GM21367 (cell line): Measurements from ENCODE around the gene KRTAP5-6.

Experiments
- ATAC-seq: cut with Tn5 transposase; IDR thresholded peaks from one replicate; pipeline ENCODE4 v1.9.1; 2021; ENCODE audit not compliant: unreplicated experiment

Gene KRTAP5-6

GRCh38 chr11:1701091-1701807 is 4.3 kb downstream of the KRTAP5-6 start:
- no peak for ATAC-seq

- no peak for ATAC-seq
Measured at GRCh38 chr11:1702506-1702905, 5.5 kb downstream of the KRTAP5-6 start.

DNA sequence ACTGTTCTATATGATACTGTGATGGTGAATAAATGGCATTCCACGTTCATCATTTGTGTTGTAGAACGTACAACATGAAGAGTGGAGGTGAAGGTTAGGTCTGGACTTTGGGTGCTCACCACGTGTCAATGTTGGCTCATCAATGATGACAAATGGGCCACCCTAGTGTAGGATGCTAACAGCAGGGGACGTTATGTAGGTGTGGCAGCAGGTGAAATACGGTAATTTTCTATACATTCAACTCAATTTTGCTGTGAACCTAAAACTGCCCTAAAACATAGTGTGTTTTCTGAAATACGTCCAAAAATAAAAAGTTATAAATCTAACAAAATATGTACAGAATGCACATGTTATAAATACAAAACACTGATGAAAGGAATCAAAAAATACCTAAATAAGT is 6.2 kb downstream of the KRTAP5-6 start:
- no peak for ATAC-seq

GRCh38 chr11:1705126-1706052 is 8.4 kb downstream of the KRTAP5-6 start:
- no peak for ATAC-seq

GRCh38 chr11:1706634-1707400 is 9.8 kb downstream of the KRTAP5-6 start:
- ATAC-seq = no peak

- ATAC-seq = no peak
Measured at GRCh38 chr11:1707751-1708150, 10.8 kb downstream of the KRTAP5-6 start.

DNA sequence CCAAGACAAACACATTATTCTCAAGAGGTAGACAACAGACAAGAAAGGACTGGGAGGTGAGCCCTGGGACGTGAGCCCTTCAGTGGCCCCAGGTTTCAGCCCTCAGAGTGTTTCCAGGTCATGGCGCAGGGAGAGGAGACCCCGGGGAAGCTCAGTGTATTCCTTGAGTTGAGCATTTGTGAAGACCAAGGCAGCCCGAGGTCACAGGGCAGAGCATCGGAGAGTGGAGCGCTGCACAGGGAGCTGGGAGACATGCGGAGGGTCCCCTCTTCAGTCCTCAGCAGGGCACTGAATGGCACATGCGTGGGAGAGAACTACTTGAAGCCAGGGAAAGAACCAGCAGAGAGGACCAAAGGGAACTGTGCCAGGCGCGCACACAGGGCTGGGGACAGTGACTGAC is 11.7 kb downstream of the KRTAP5-6 start:
- no peak for ATAC-seq

DNA sequence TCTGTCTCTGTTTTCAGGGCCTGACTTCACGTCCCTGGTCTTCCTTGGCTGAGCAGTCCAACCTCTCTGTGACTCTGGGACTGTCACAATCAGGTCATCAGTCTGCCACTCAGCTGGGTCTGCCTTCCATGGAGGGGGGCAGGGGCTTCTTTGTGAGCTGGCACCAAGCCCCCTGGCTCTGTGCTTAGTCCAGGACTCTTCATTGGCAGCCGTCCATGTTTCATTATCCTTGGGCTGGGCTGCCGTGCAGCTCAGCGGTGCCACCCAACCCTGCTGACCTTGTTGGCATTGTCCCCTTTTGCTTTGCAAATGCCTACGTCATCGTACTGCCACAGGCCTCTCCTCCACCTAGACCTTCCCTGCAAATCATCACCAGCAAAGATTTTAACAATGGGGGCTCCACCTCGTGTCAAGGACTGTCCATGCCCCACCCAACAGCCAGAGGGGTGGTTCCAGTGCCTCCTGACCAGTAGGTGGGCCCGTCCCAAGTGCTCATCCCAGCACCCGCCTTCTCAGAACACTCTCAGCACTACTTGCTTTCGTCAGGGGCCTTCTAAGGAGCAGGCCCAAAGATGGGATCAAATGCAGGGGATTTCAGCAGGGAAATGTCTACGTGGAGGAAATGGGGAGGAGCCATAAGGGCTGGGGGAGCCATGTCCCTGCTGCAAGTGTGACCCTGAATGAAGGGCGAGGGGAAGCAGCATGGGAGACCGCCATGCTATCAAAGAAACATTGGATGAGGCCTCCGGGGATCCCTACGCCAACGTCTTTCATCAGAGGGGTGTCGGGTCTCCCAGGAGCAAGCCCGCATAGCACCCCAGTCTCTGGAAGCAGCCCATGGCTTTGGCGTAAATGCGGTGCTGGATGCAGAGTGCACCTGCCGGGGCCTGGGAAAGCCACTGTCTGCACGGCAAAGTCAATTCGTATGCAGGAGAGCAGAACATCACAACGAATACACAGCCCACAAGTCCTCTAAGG is 18.2 kb downstream of the KRTAP5-6 start:
- no peak for ATAC-seq

- ATAC-seq = no peak
Measured at GRCh38 chr11:1717745-1718144, 20.8 kb downstream of the KRTAP5-6 start.

- ATAC-seq = no peak
Measured at GRCh38 chr11:1718326-1718725, 21.3 kb downstream of the KRTAP5-6 start.

GRCh38 chr11:1719781-1720180 is 22.8 kb downstream of the KRTAP5-6 start:
- ATAC-seq = no peak

DNA sequence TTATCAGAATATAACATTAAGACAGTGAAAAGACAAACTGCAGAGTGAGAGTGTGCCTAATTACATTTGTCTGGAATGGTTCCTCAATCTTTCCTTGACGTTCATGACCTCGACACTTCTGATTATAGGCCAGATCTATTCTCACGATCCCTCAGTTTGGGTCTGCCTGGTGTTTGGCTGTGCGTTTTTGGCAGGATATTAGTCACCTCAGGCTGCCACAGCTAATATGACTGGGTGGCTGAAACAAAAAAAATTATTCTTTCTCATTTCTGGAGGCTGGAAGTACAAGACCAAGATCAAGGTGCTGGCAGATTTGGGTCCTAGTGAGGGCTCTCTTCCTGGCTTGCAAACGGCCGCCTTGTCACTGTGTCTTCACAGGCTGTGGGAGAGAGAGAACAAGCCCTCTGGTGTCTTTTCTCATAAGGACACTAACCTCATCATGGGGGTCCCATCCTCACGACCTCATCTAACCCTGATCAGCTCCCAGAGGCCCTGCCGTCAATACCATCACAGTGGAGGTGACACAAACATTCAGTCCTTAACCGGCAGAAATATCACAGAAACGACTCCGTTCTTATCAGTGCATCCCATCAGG is 30.2 kb downstream of the KRTAP5-6 start:
- no peak for ATAC-seq

GRCh38 chr11:1727861-1728260 is 30.9 kb downstream of the KRTAP5-6 start:
- ATAC-seq = no peak

- ATAC-seq = no peak
Measured at GRCh38 chr11:1728301-1728700, 31.3 kb downstream of the KRTAP5-6 start.

GRCh38 chr11:1728931-1729691 is 32.1 kb downstream of the KRTAP5-6 start:
- ATAC-seq = no peak

DNA sequence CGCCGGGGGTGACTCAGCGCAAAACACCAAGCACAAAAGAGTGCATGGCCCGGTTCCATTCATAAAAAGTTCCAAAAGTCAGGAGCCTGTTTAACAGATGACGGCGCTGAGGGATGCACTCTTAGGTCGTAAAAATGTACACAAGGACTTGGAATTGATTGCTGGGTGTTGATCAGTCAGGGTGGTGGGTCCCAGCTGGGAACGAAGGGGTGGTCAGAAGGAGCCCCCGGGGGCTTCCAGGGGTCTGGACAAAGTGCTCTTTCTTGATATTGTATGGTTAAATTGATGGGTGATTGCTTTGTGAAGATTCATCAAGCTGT is 32.7 kb downstream of the KRTAP5-6 start:
- ATAC-seq = no peak

DNA sequence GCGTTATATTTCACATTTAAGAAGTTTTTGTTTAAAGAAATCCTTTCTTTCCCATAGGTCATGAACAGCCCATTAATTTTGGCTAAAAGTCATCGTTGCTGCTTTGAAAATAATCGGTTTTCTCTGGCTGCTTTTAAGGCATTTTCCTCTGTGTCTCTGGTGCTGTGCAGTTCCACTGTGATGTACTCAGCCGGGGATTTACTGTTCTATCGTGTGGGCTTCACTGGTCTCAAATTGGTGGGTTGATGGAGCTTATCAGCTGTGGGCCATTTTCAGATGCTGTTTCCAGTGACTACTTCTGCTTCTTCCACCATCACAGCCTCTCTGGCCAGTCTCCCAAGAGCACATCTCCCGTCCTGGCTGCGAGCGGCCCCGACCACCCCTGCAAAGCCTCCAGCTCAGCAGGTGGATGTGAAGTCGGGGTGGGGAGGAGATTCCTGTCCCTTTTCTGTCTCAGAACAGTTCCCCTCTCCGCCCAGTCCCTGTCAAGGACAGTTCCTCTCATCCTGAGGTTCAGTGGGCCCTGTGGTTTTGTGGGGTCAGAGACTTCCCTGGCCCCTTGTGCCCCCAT is 33.1 kb downstream of the KRTAP5-6 start:
- no peak for ATAC-seq

DNA sequence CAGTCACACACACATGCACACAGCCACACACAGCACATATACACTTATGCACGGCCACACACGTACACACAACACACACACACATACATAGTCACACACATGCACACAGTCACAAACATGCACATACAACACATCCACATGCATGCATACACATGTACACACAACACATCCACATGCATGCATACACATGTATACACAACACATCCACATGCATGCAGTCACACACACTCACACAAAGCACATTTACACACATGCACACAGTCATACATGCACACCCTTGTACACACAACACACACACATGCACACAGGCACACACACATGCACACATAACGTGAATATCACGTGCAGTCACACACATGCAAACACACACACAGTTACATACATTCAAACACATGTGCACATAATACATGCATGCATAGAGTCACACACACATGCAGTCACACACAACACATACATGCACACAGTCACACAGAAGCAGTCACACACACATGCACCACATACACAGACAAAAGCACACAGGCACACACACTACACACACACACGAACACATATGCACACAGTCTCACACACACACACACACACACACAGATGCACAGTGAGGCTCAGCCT is 34.6 kb downstream of the KRTAP5-6 start:
- no peak for ATAC-seq
